PC-9 (cell line): Measurements from ENCODE around the gene TSFM. TPM values are rescaled to one million over a fixed set of nuclear protein-coding genes. Genes with fewer than 3 reads are reported as not detected.

Source experiments
- BruUV-seq: library from RNA; stranded (reverse); fragments of 400-500 nt; replicated peaks from 2 replicates; lab custom pipeline; 2021; lab: Mats Ljungman, UMichigan
- CTCF ChIA-PET: fragments of 300-600 bp; sonication (Branson Sonifier 250); formaldehyde crosslinking; loops from one replicate; lab custom pipeline; 2022; ENCODE audit warnings: antibody characterized with exemption; lab: Charles Lee
- POLR2A ChIA-PET: fragments of 300-600 bp; sonication (Branson Sonifier 250); formaldehyde crosslinking; loops from one replicate; lab custom pipeline; 2022; ENCODE audit warnings: antibody characterized with exemption; ENCODE audit not compliant: unreplicated experiment; lab: Charles Lee
- DNase-seq, 2 experiments: peaks; one replicate each; pipeline versions ENCODE4 v3.0.0 to v3.0.0-alpha.2; 2015 to 2022; ENCODE audit warnings: mixed read lengths in 1 of 2
- H2AFZ ChIP-seq: fragments of 200-600 bp; sonication (generic); 2 replicates; pipeline ENCODE4 v1.8.1; 2017; ENCODE audit warnings: antibody characterized with exemption
- H3F3A ChIP-seq: fragments of 200-600 bp; sonication (generic); 2 replicates; pipeline ENCODE4 v1.8.1; 2017; ENCODE audit warnings: antibody characterized with exemption, mild to moderate bottlenecking, low read depth; ENCODE audit not compliant: insufficient read depth
- H3K27ac ChIP-seq: fragments of 200-600 bp; sonication (generic); 2 replicates; pipeline ENCODE4 v1.6.1; 2016; ENCODE audit warnings: mixed run types
- H3K27me3 ChIP-seq: fragments of 200-600 bp; sonication (generic); 2 replicates; pipeline ENCODE4 v1.6.1; 2016; ENCODE audit warnings: low read depth, mixed run types; ENCODE audit not compliant: insufficient read depth
- H3K36me3 ChIP-seq: fragments of 200-600 bp; sonication (generic); 2 replicates; pipeline ENCODE4 v1.6.1; 2016; ENCODE audit warnings: low read depth, mixed run types
- H3K4me1 ChIP-seq: fragments of 200-600 bp; sonication (generic); replicated peaks from 2 replicates; pipeline ENCODE4 v1.6.1; 2016; ENCODE audit warnings: mixed run types; ENCODE audit not compliant: insufficient read depth
- H3K4me2 ChIP-seq: fragments of 200-600 bp; sonication (generic); 2 replicates; pipeline ENCODE4 v1.6.1; 2017; ENCODE audit warnings: mixed run types
- H3K4me3 ChIP-seq: fragments of 200-600 bp; sonication (generic); 2 replicates; pipeline ENCODE4 v1.6.1; 2016; ENCODE audit warnings: mixed run types
- H3K79me2 ChIP-seq: fragments of 200-600 bp; sonication (generic); 2 replicates; pipeline ENCODE4 v1.6.1; 2017; ENCODE audit warnings: low read depth, mixed run types
- H3K9me2 ChIP-seq: fragments of 200-600 bp; sonication (generic); 2 replicates; pipeline ENCODE4 v1.8.1; 2017; ENCODE audit warnings: mild to moderate bottlenecking; ENCODE audit not compliant: insufficient read depth
- H3K9me3 ChIP-seq: fragments of 200-600 bp; sonication (generic); 2 replicates; pipeline ENCODE4 v1.8.1; 2016; ENCODE audit warnings: low read depth; ENCODE audit not compliant: insufficient read depth
- H4K20me1 ChIP-seq: fragments of 200-600 bp; sonication (generic); 2 replicates; pipeline ENCODE4 v1.8.1; 2017; ENCODE audit not compliant: insufficient read depth
- CTCF ChIP-seq: fragments of 200-600 bp; sonication (generic); conservative IDR thresholded peaks from 2 replicates; pipeline ENCODE4 v1.6.1; 2017; ENCODE audit warnings: mixed run types, antibody characterized with exemption, mild to moderate bottlenecking, moderate library complexity
- EZH2 ChIP-seq: fragments of 200-600 bp; sonication (generic); IDR thresholded peaks from 2 replicates; pipeline ENCODE4 v1.8.0; 2017; ENCODE audit warnings: antibody characterized with exemption, low read depth
- intact Hi-C: fragments of 100-400 bp; cut with micrococcal nuclease; formaldehyde crosslinking; loops from one replicate; pipeline ENCODE4 v1.10.0; 2022; ENCODE audit not compliant: unreplicated experiment
- total RNA-seq: library from RNA; stranded (reverse); gene quantifications from 2 replicates; pipeline ENCODE4 v1.2.3, GENCODE V29; 2021

Gene TSFM
- total RNA-seq, 1 experiment from 2014 or later, result 44.8 TPM

- no peak overlapping the region for H3K4me3 ChIP-seq
- intact Hi-C loops, result no loop called here
- no peak overlapping the region for H3K4me2 ChIP-seq
- CTCF ChIA-PET, result interaction anchor here (1.0 kb wide), 1 partner anchor 281 kb away, joined by 3 read pairs; the partner anchor contains the start of gene GLI1
- H4K20me1 ChIP-seq, result no peaks in the 10 kb centered on the region
- peaks cover 9% of the 10 kb centered on the region; the same call in 1 of the 2 replicates for H3F3A ChIP-seq
- H3K9me3 ChIP-seq, result no peaks in the 10 kb centered on the region
- no TSS peak for BruUV-seq
- no peaks in the 10 kb centered on the region for H3K36me3 ChIP-seq
- no peaks in the 10 kb centered on the region for H3K9me2 ChIP-seq
- H2AFZ ChIP-seq, result no peak overlapping the region
- no peak for TF ChIP-seq CTCF
- TF ChIP-seq EZH2, result no peak
- H3K27ac ChIP-seq, result no peak overlapping the region
- no peak for DNase-seq
- peaks cover 8% of the 10 kb centered on the region; the same call in 1 of the 2 replicates for H3K4me1 ChIP-seq
- peaks cover 14% of the 10 kb centered on the region for H3K27me3 ChIP-seq
- POLR2A ChIA-PET, result no interaction called here
- H3K79me2 ChIP-seq, result no peaks in the 10 kb centered on the region
Observed at GRCh38 chr12:57739914-57740538, 42.6 kb upstream of the TSFM start.

- H3K36me3 ChIP-seq, result no peaks in the 10 kb centered on the region
- H3K4me1 ChIP-seq, result peaks cover 10% of the 10 kb centered on the region
- H3K27ac ChIP-seq, result no peak overlapping the region
- H3K4me2 ChIP-seq, result no peak overlapping the region
- POLR2A ChIA-PET, result interaction anchor here (0.6 to 0.7 kb wide), 2 partner anchors 19 to 282 kb away, joined by 3 read pairs; no protein-coding TSS in a partner anchor
- peaks cover 10% of the 10 kb centered on the region; the same call in 1 of the 2 replicates for H3K27me3 ChIP-seq
- no peaks in the 10 kb centered on the region for H4K20me1 ChIP-seq
- H3K79me2 ChIP-seq, result peaks cover 5% of the 10 kb centered on the region
- no peaks in the 10 kb centered on the region for H3K9me3 ChIP-seq
- no peak for TF ChIP-seq CTCF
- TF ChIP-seq EZH2, result no peak
- no peak overlapping the region for H3K4me3 ChIP-seq
- peaks cover 12% of the 10 kb centered on the region; the same call in 1 of the 2 replicates for H3F3A ChIP-seq
- no peak for DNase-seq
- CTCF ChIA-PET, result no interaction called here
- BruUV-seq, result no TSS peak
- intact Hi-C loops, result no loop called here
- H2AFZ ChIP-seq, result no peak overlapping the region
- H3K9me2 ChIP-seq, result no peaks in the 10 kb centered on the region
Observed at GRCh38 chr12:57740656-57741412, 41.8 kb upstream of the TSFM start.

- ChIA-PET POLR2A (interaction anchor here (0.6 to 0.7 kb wide), 2 partner anchors 18 to 283 kb away, joined by 3 read pairs; no protein-coding TSS in a partner anchor), CTCF (no interaction called here)
- H3K4me3 ChIP-seq, result no peak overlapping the region
Observed at GRCh38 chr12:57741413-57741789, 41.2 kb upstream of the TSFM start.

More at GRCh38 chr12:57741413-57741789, 41.2 kb upstream of the TSFM start:
- no peaks in the 10 kb centered on the region for H3K9me2 ChIP-seq
- H4K20me1 ChIP-seq, result no peaks in the 10 kb centered on the region
- H3K27ac ChIP-seq, result no peak overlapping the region
- peaks cover 8% of the 10 kb centered on the region; the same call in 1 of the 2 replicates for H3K27me3 ChIP-seq
- peaks cover 5% of the 10 kb centered on the region for H3K79me2 ChIP-seq
- no peak overlapping the region for H2AFZ ChIP-seq
- peaks cover 17% of the 10 kb centered on the region for H3F3A ChIP-seq
- H3K36me3 ChIP-seq, result no peaks in the 10 kb centered on the region
- no peak for TF ChIP-seq EZH2
- no peak for TF ChIP-seq CTCF
- H3K9me3 ChIP-seq, result no peaks in the 10 kb centered on the region
- BruUV-seq, result no TSS peak
- intact Hi-C loops, result no loop called here
- peak overlapping the region; percentile 30; the same call in 1 of the 2 replicates for H3K4me2 ChIP-seq
- DNase-seq, result no peak
- H3K4me1 ChIP-seq, result peaks cover 13% of the 10 kb centered on the region
